Amniotic epithelial cell (primary cell): ENCODE measurements around the gene OR2V2.

Experiments
- DNase-seq: peaks from one replicate; pipeline ENCODE4 v3.0.0-alpha.2; 2010; ENCODE audit warnings: low read depth

OR2V2 gene

GRCh38 chr5:181145133-181145532, 2.3 kb upstream of the OR2V2 start:
- no peak for DNase-seq

DNA sequence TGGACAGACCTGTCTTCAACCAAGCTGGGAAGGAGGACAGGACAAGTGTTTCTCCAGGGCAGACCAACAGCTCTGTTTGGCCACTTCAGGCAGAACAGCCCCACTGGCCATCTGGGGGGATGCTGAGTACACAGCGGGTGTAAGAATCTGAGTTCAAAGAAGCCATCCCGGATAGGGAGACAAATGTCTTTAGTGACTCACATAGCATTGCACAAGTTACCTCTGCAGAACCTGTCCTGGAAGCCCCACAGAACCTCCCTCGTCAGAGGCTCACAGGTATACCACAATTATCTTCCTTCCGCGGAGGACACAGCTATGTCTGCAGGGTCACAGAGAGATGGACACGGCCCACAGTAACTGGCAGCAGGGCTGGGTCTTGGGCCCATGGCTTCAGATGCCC, 2.0 kb downstream of the OR2V2 start:
- DNase-seq, result no peak

DNA sequence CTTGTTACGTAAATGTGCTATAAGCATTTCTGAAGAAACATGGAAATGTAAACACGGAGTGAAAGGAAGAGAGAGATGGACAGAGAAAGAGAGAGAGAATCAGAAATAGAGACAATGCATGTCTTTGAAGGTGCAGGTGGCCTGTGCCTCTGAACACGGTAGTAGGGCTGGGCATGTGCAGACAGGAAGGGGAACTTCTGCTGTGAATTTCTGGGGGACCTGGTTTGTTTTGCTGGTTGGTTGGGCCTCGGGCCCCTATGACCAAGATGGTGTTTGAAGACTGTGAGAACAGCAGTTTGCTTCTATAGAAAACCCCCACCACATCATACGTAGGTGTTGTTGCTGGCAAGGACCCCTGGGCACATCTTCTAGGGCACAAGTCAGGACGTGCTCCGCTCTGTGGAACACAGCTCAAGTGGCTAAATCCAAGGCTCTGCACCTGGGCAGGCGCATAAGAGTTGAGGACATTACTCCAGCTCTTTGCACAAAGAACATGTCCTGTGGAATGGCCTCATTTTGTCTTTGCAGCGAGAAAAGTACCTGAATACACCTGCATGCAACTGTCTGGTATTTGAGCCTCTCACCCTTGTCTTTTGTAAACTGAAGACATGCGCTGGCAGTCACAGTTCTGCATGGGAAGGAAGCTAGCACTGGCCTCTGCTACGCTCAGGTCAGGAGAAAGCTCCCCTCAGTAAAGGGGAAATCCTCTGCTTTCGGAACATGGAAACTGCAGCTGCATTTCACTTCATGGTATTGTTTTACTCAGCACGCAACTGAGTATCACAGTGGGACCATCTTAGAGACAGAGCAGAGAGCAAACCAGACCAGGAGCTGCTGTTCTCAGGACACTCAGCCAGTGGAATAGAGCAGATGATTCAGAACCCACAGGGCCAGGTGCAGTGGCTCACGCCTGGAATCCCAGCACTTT, 2.7 kb downstream of the OR2V2 start:
- no peak for DNase-seq

DNA sequence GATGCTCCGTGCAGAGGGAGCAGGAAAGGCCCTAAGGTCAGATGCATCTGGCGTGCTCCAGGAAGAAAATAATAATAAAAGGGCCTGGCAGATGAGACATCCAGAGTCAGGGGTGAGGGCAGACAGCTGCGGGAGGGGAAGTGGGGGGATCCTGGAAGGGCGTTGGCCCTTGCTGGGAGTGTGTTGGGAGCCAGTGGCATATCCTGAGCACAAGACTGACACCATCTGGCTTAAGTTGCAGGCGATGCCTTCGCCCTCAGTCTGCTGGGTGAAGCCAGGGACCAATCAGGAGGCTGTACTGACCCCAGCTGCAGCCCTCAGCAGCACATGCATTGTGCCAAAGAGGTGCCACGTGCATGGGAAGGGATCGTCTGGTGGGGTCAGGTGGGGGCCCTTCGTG, 3.8 kb downstream of the OR2V2 start:
- no peak for DNase-seq

- no peak for DNase-seq
Measured at GRCh38 chr5:181152406-181152805, 5.0 kb downstream of the OR2V2 start.

DNA sequence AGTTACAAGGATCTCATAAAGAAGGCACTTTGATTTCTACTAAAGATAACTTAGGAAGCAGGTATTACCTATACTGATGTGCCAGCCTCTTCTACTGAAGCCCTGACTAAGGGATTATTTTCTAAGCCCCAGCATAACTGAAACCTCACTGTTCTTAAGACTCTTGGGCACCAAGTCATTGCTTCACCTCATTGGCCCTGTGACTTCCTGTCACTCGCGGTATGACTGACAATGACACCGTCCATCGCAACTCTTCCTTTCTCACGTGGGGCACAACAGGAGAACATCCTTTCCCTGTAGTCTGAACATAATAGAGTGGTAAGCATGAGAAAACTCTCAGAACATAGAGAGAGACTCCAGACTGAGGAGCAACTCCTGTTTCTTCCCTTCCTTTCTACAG, 6.4 kb downstream of the OR2V2 start:
- no peak for DNase-seq

DNA sequence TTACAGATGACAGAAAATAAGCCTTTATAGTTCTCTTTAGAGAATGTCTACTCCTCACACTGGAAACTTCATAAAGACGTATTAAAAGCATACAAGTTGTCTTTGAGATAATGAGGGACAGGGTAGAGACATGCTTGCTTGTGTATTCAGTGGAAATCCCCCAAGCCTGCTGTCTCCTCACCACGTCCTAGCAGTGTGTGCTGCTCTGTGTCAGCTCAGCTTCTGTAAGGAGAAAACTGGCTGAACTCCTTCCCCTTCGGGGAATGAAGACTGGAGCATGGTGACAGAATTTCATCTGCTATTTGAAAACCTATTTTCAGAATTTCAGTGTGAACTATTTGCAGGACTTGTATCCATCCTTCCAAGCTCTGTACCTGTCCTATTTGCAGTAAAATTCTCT, 9.4 kb downstream of the OR2V2 start:
- DNase-seq, result no peak

DNA sequence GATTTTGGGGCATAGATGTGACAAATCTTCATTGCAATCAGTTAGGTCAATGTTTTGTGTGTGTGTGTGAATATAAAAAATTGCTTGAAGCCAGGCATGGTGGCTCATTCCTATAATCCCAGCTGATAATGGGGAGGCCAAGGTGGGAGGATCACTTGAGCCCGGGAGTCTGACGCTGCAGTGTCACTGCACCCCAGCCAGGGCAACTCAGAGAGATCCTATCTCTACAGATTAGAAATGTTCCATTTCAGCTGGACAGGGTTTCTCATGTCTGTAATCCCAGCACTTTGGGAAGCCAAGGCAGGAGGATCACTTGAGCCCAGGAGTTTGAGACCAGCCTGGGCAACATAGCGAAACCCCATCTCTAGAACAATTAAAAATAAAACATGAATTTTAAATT, 11.5 kb downstream of the OR2V2 start:
- DNase-seq, result no peak

- peak; percentile 65 for DNase-seq
Measured at GRCh38 chr5:181159286-181160151, 12.1 kb downstream of the OR2V2 start.

DNA sequence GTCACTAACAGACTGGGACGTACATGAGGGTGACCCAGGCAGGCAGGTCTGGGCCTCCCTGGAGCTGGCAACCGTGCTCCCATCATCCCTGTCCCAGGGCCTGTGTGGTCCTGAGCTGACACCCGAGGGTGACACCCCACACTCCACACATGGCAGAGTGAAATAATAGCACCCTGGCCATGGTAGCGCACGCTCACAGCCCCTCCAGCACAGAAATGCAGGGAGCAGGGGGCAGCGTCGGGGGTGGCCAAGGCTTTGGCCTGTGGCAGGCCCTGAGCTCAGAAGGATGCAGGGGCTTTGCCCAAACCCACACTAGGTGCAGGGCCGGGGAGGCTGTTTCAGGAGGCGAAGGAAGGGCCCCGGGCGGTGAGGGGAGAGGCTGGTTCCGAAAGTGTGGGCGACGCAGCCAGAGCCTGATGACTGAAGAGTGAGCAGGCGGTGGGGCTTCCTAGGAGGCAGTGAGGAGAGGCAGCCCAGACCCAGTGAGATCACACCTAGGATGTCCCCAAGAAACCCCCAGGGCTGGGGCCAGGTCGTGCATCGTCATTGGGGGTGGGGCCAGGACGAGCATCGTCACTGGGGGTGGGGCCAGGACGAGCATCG, 12.9 kb downstream of the OR2V2 start:
- DNase-seq, result no peak

DNA sequence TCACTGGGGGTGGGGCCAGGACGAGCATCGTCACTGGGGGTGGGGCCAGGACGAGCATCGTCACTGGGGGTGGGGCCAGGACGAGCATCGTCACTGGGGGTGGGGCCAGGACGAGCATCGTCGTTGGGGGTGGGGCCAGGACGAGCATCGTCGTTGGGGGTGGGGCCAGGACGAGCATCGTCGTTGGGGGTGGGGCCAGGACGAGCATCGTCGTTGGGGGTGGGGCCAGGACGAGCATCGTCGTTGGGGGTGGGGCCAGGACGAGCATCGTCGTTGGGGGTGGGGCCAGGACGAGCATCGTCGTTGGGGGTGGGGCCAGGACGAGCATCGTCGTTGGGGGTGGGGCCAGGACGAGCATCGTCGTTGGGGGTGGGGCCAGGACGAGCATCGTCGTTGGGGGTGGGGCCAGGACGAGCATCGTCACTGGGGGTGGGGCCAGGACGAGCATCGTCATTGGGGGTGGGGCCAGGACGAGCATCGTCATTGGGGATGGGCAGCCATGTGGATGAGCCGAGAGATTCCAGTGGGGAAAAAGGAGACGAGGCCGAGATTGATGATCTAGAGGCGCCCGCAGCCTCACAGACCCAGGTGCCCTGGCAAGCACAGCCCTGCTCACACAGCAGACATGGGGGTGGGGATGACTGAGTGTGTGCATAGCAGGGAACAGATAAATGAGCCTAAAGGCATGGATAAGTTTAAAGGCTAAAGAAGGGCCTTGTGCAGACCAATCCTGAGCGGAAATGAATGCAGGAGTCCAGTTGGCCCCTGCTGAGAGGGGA, 13.6 kb downstream of the OR2V2 start:
- DNase-seq, result peak; percentile 79

DNA sequence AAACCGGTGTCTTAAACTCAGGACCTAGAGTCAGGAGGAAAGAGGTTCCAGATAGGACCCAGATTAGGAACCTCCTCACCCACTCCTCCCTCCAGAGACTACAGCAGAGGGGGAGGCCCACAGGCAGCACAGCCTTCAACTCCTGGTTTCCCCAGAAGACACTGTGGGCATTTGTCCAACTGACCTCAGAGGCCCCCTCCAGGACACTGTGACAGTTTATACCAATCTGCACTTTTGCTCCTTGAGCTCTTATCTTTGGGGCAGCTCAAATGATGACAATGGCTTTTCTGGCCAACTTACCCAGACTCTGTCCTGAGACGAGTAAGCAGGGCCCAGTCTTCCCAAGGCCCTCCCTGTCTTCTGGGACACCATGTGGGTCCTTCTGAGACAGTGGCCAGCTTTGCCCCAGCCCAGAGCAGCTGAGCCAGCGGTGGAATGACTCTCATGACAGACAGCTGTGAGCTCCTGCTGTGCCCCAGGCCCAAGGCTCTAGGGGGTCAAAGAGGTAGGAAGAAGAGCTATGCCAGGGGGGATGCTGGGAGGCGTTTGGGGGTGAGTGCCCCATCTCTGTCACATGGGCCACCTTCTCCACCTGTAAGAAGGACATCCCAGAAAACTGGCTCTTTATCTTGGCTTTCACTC, 14.3 kb downstream of the OR2V2 start:
- no peak for DNase-seq

DNA sequence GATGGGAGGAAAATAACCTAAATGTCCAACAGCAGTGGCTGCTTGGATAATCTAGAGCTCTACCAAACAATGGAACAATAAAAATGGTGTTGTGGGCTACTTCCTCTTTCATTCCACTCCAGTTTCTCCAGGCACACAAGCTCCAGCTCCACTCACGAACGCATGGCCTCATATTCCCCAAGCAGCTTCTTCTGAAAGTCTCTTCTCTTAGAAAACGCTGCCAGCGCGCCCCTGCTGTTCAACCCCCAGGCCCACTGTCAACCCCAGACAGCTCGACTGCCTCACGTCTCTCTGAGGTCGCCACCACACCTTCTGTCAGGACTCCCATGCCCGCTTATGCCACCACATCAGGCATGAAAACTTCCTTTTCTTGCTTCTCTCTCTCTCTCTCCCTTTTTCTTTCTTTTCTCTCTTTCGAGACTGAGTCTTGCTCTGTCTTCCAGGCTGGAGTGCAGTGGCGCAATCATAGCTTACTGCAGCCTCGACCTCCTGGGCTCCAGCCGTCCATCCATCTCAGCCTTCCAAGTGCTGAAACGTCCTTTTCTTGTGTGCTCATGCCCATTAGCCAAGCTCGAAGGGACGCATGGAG, 16.2 kb downstream of the OR2V2 start:
- no peak for DNase-seq

GRCh38 chr5:181164076-181164952, 16.9 kb downstream of the OR2V2 start:
- DNase-seq, result peak; percentile 22

GRCh38 chr5:181166812-181167733, 19.7 kb downstream of the OR2V2 start:
- peak; percentile 45 for DNase-seq

GRCh38 chr5:181167814-181168488, 20.6 kb downstream of the OR2V2 start:
- no peak for DNase-seq

GRCh38 chr5:181168595-181169118, 21.3 kb downstream of the OR2V2 start:
- no peak for DNase-seq
